ENCODE results near the gene BORA.
A peak's percentile ranks its signal among the peaks of the same experiment; 100 is the strongest.
"Not testable (repeated sequence)": the region's sequence is repeated elsewhere in the genome, so short reads cannot be mapped to it uniquely, and the experiment has no call there.

BORA gene

DNA sequence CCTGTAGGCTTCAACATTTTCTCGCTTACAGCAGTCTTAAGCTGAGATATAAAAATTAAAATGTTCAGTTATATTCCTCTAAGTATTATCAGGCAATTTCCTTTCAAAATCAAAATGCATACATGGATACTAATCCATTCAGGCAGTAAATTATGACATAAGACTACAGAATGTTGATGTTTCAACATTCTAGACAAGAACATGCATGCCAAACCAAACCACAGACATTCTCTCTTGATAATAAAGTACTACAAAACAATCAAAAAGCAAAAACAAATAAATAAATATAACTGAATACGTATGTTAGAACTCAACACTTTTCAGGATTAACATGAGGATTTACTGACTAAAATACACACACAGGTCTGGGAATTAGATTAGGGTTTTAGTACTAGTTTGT lies 46.3 kb downstream of the BORA start:
- no peak for DNase-seq

DNA sequence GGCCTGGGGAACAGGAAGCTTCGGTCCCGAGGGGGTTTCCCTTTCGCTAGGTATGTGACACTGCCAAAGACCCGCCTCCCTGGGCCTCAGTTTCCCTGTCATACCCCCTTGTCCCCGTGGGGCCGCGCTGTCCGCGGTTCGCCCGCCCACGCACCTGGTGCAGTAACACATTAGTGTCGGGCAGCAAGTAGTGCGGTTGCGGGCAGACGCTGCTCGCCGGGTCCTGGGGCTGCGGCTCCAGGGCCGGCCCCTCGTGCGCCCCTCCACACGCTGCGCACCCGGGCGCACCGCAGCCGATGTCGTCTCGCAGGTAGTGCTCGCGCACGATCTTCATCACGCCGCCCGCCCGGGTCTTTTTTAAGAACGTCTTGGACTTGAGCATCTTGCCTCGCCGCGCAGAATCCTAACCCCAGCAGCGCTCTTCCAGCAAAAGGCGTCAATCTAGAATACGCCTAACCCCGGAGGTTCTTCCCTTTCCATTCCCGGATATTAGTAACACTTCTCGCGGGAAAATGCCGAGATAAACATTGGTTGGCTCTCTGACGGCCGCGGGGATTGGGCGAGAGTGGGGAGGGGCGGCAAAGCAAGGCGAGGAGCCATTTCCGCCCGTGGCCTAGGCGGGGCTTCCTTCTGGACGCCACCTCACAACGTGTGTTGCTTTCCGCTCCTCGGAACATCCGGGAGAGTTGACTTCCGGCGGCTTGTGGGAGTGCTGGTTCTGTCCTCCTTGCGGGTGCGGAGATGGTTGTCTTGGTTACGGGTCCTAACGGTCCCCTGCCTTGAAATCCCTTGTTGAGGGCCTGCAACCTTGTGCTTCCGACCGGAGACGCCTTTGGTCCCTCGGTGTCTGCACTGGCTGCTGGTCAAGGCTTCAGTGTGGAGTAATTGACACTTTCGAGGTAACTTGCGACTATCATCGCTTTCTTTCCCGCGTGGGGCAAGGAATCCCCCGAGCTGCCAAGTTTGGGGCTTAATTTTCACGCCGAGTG lies 54.0 kb downstream of the BORA start, which contains the start of the genes DIS3 and PIBF1:
Gene DIS3 (minus strand): TSS at position 450 of the 989 bp plus-strand sequence. CDS start 68 bp downstream, at position 382.
Gene PIBF1 (plus strand): TSS at position 683 of the 989 bp plus-strand sequence. CDS start 1,337 bp downstream, outside the sequence.
- peak; percentile 98 for DNase-seq

DNA sequence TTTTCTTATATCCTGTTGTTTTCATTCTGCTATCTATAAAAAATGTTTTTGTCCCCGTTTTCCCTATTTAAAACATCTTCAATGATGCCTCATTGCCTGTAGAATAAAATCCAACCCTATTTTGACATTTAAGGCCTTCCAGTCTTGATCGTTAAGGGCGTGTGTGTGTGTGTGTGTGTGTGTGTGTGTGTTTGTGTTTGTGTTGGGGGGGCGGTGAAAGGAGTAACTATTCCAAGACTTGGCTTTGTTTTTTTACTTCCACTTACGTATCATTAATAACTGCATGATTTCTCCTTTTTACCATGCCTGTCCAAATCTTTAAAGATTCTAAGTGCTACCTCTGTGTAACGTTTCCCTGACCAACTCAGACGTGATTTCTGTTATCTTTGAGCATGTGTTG lies 55.0 kb downstream of the BORA start:
- DNase-seq, result no peak

DNA sequence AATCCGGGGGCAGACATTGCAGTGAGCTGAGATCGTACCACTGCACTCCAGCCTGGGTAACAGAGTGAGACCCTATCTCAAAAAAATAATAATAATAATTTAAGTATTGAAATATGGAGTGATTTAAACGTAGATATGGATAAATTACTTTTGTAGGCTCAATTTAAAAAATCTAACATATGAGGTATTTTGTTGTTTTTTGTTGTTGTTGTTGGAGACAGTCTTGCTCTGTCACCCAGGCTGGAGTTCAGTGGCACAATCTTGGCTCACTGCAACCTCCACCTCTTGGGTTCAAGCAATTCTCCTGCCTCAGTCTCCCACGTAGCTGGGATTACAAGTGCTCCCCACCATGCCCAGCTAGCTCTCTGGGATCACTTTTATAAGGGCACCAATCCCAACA lies 57.0 kb downstream of the BORA start:
- DNase-seq, result not testable (repeated sequence)

DNA sequence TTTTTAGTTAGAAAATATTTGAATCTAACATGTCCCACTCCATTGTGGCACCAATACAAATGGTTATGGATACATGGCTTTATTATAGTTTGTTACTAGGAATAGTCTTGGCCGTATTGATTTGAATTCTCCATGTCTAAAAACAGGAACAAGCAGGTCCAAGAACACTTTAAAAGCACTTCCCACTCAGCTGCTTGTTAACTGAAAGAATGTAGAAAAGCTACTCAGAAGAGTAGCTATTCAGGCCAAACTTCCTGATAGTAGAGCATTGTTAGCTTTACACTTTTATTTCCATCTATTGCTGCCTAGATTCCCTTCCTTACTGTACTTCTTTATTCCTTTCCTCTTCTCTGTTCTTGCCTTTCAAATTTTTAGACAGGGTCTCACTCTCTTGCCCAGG lies 61.1 kb downstream of the BORA start:
- DNase-seq, result no peak

DNA sequence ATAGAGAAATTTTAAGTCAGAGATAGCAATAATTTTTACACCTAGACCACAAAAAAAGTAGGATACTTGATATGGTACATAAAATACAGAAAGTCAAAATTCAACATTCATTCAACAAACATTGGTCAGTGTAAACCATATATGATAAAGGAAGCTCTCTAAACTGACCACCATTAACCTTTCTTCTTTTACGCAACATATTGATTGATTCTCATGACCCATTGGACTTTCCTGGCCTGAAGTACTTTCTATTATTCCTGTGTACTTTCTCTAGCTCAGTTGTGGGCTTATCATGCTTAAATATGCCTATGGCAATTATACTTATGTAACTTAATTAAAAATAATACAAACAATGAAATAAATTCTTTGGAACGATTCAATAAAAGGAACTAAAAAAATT lies 64.9 kb downstream of the BORA start:
- DNase-seq, result no peak

DNA sequence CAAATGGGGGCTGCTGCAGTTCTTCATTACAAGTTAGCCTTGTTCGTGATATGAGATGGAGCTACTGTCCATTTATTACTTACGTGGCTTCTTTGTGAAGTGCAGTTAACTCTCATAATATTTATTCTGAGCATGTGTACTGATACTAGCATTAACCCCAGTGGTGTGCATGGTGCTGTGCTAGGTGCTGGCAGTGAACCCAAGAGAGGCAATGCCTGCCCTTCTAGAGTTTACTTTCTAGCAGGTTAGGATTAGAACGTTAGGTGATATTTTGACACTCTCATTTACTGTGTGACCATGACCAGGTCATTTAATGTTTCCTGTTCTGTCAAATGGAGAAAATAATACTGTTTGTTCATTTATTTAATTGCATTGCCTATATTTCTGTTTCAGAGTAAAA lies 71.1 kb downstream of the BORA start:
- no peak for DNase-seq

DNA sequence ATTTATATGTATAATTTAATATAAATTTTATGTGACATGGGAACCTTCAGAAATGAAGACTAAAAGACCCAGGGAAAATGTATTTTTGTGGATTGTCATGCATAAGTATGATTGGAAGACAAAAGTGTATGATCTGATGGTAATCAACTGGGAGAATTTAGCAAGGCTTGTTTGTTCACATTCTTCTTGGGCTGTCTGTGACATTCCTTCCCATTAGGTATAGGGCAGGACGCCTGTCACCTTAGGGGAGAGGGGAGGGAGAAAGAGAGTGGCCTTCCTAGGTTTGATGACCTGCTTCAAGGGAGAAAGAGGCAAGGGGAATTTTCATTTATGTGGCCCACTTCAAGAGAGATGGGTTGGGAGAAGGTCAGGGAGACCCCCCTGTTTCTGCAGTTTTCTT lies 76.6 kb downstream of the BORA start:
- DNase-seq, result no peak

Measured in GDM1 (cell line).